ENCODE results near the gene TMIGD2.
"Not testable (repeated sequence)": the region's sequence is repeated elsewhere in the genome, so short reads cannot be mapped to it uniquely, and the experiment has no call there.

TMIGD2 gene

DNA sequence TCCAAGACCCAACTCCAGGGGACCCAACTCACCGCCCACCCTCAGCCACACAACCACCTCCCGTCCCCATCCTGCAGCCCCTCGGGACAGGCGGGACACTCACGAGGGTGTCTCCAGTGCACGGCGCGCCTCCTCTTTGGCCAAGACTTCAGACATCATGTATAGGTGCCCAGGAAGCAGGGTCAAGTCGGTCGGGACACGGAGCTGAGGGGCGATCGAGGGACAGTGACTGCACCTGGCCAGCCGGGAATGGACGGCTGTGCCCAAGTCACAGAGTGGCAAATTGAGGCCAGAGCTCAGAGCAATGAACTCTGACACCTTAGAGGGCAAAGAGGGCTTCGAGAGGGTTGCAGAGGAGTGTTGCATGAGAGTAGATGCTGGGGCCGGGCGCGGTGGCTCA is 27.7 kb upstream of the TMIGD2 start:
- Histone ChIP-seq H3K27me3 (ENCODE audit: insufficient read depth, low read length) (no peaks in the 10 kb centered on the region), H3K9me3 (ENCODE audit: low read length) (no peaks in the 10 kb centered on the region), H3F3A (ENCODE audit: insufficient read depth, low read length) (no peaks in the 10 kb centered on the region), H3K4me2 (ENCODE audit: low read length) (no peak overlapping the region), H4K20me1 (ENCODE audit: insufficient read depth, low read length) (no peaks in the 10 kb centered on the region), H2AFZ (ENCODE audit: low read length) (no peak overlapping the region), H3K36me3 (ENCODE audit: insufficient read depth, low read length) (no peaks in the 10 kb centered on the region), H3K4me1 (ENCODE audit: insufficient read depth, low read length, severe bottlenecking) (no peaks in the 10 kb centered on the region), H3K9me2 (ENCODE audit: low read depth, low read length) (no peaks in the 10 kb centered on the region), H3K9ac (ENCODE audit: low read length) (no peak overlapping the region), H3K4me3 (ENCODE audit: low read depth, low read length, poor library complexity, severe bottlenecking) (no peak overlapping the region), H3K27ac (ENCODE audit: low read depth, low read length, poor library complexity, severe bottlenecking) (no peak overlapping the region), H3K79me2 (ENCODE audit: insufficient read depth, low read length) (no peaks in the 10 kb centered on the region)
- TF ChIP-seq, protein P1, sequence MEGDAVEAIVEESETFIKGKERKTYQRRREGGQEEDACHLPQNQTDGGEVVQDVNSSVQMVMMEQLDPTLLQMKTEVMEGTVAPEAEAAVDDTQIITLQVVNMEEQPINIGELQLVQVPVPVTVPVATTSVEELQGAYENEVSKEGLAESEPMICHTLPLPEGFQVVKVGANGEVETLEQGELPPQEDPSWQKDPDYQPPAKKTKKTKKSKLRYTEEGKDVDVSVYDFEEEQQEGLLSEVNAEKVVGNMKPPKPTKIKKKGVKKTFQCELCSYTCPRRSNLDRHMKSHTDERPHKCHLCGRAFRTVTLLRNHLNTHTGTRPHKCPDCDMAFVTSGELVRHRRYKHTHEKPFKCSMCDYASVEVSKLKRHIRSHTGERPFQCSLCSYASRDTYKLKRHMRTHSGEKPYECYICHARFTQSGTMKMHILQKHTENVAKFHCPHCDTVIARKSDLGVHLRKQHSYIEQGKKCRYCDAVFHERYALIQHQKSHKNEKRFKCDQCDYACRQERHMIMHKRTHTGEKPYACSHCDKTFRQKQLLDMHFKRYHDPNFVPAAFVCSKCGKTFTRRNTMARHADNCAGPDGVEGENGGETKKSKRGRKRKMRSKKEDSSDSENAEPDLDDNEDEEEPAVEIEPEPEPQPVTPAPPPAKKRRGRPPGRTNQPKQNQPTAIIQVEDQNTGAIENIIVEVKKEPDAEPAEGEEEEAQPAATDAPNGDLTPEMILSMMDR (IDR thresholded peaks at IDR 0.05; ENCODE audit: low read length) = no peak
- no peak for TF ChIP-seq EZH2 (IDR thresholded peaks at IDR 0.05; ENCODE audit: borderline replicate concordance, low read length)

DNA sequence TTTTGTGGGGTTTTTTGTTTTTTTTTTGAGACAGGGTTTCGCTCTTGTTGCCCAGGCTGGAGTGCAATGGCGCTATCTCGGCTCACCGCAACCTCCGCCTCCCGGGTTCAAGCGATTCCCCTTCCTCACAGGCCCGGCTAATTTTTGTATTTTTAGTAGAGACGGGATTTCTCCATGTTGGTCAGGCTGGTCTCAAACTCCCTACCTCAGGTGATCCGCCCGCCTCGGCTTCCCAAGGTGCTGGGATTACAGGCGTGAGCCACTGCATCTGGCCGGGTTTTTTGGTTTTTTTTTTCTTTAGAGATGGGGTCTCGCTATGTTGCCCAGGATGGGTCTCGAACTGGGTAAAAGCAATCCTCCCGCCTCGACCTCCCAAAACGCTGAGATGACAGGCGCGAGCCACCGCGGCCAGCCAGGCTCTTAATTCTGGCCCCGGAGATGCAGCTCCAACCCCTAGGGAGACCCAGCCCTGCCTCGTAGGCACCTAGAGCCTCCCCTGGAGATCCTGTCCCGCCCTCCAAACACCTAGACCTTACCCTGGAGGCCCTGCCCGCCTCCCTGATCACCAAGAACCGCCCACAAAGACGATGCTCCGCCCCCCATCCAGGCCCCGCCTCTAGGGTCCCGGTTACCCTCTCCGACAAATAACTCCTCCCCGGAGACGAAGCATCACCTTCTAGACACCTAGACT is 26.9 kb upstream of the TMIGD2 start:
- H3K27me3 ChIP-seq (ENCODE audit: insufficient read depth, low read length); H3K4me1 ChIP-seq (ENCODE audit: insufficient read depth, low read length, severe bottlenecking); H3K9ac ChIP-seq (ENCODE audit: low read length); H3K4me2 ChIP-seq (ENCODE audit: low read length); H2AFZ ChIP-seq (ENCODE audit: low read length); H3K4me3 ChIP-seq (ENCODE audit: low read depth, low read length, poor library complexity, severe bottlenecking); H4K20me1 ChIP-seq (ENCODE audit: insufficient read depth, low read length); H3K9me2 ChIP-seq (ENCODE audit: low read depth, low read length); H3F3A ChIP-seq (ENCODE audit: insufficient read depth, low read length); H3K9me3 ChIP-seq (ENCODE audit: low read length); H3K36me3 ChIP-seq (ENCODE audit: insufficient read depth, low read length); H3K27ac ChIP-seq (ENCODE audit: low read depth, low read length, poor library complexity, severe bottlenecking); H3K79me2 ChIP-seq (ENCODE audit: insufficient read depth, low read length): not testable (repeated sequence)

DNA sequence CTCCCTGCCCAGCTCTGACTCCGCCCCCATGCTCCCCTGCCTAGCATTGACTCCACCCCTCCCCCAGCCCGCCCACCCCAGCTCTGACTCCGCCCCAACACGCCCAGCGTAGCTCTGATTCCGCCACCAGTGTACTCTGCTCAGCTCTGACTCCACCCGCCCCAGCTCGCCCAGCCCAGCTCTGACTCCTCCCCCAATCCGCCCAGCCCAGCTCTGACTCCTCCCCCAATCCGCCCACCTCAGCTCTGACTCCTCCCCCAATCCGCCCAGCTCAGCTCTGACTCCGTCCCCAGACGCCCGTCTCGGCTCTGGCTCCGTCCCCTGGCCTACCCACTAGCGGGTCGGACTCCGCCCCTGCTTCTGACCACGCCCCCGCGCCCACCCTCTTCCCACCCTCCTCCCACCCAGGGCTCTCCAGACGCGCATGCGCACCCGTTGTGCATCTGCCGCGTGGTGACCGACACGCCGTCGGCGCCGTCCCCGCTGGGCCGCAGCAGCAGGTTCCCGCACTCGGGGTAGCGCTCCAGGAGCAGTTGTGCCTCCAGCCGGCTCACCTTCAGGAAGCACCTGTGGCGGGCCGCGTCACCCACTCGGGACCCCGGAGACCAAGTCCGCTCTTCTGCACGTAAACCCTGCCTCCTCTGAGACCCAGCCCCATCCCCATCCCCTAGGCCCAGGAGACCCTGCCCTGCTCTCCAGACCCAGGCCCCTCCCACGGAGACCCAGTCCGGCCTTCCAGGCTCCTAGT is 26.2 kb upstream of the TMIGD2 start:
- Histone ChIP-seq H3F3A (ENCODE audit: insufficient read depth, low read length) (no peaks in the 10 kb centered on the region), H3K9me2 (ENCODE audit: low read depth, low read length) (no peaks in the 10 kb centered on the region), H3K4me3 (ENCODE audit: low read depth, low read length, poor library complexity, severe bottlenecking) (no peak overlapping the region), H3K9ac (ENCODE audit: low read length) (no peak overlapping the region), H3K4me2 (ENCODE audit: low read length) (no peak overlapping the region), H3K9me3 (ENCODE audit: low read length) (no peaks in the 10 kb centered on the region), H3K27me3 (ENCODE audit: insufficient read depth, low read length) (no peaks in the 10 kb centered on the region), H2AFZ (ENCODE audit: low read length) (no peak overlapping the region), H3K79me2 (ENCODE audit: insufficient read depth, low read length) (no peaks in the 10 kb centered on the region), H4K20me1 (ENCODE audit: insufficient read depth, low read length) (no peaks in the 10 kb centered on the region), H3K4me1 (ENCODE audit: insufficient read depth, low read length, severe bottlenecking) (no peaks in the 10 kb centered on the region), H3K27ac (ENCODE audit: low read depth, low read length, poor library complexity, severe bottlenecking) (no peak overlapping the region), H3K36me3 (ENCODE audit: insufficient read depth, low read length) (no peaks in the 10 kb centered on the region)
- TF ChIP-seq, protein P1 (IDR thresholded peaks at IDR 0.05; ENCODE audit: low read length) = no peak
- no peak for TF ChIP-seq EZH2 (IDR thresholded peaks at IDR 0.05; ENCODE audit: borderline replicate concordance, low read length)

DNA sequence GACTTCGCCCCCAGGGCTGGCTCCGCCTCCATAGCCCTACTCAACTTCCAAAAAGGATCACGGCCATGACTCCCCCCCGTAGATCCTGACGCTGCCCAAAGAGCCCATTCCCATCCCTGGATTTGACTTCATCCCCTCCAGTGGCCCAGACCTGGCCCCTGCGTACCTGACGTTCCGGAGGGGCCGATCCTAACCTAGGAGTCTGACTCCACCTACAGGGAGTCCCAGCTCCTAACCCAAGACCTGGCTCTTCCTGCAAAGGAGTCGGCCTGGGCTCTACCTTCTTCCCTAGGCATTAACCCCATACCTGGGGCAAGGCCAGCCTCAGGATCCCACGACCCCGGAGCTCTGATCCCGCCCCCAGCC is 25.7 kb upstream of the TMIGD2 start:
- Histone ChIP-seq H3K27ac (ENCODE audit: low read depth, low read length, poor library complexity, severe bottlenecking) (no peak overlapping the region), H3K9ac (ENCODE audit: low read length) (no peak overlapping the region), H3K36me3 (ENCODE audit: insufficient read depth, low read length) (no peaks in the 10 kb centered on the region), H3K4me3 (ENCODE audit: low read depth, low read length, poor library complexity, severe bottlenecking) (no peak overlapping the region), H3F3A (ENCODE audit: insufficient read depth, low read length) (no peaks in the 10 kb centered on the region), H3K79me2 (ENCODE audit: insufficient read depth, low read length) (no peaks in the 10 kb centered on the region), H3K4me1 (ENCODE audit: insufficient read depth, low read length, severe bottlenecking) (no peaks in the 10 kb centered on the region), H3K9me2 (ENCODE audit: low read depth, low read length) (no peaks in the 10 kb centered on the region), H3K9me3 (ENCODE audit: low read length) (no peaks in the 10 kb centered on the region), H4K20me1 (ENCODE audit: insufficient read depth, low read length) (no peaks in the 10 kb centered on the region), H3K27me3 (ENCODE audit: insufficient read depth, low read length) (no peaks in the 10 kb centered on the region), H2AFZ (ENCODE audit: low read length) (no peak overlapping the region), H3K4me2 (ENCODE audit: low read length) (no peak overlapping the region)
- no peak for TF ChIP-seq EZH2 (IDR thresholded peaks at IDR 0.05; ENCODE audit: borderline replicate concordance, low read length)
- TF ChIP-seq, protein P1 (IDR thresholded peaks at IDR 0.05; ENCODE audit: low read length) = no peak

All from OCI-LY1 (cell line).